Activated T-cell treated with anti-CD3 and anti-CD28 coated beads, Interleukin-2, amount 50 U/mL, for 4 hours (primary cell): ENCODE measurements around the gene GRK4. TPM values are rescaled to one million over a fixed set of nuclear protein-coding genes. Genes with fewer than 3 reads are reported as not detected.
A peak's percentile ranks its signal among the peaks of the same experiment; 100 is the strongest.
"Not testable (repeated sequence)": the region's sequence is repeated elsewhere in the genome, so short reads cannot be mapped to it uniquely, and the experiment has no call there.

Experiments used
- ATAC-seq, 2 donors: fragments of 200-7000 bp; cut with Tn5 transposase; one replicate each; pipeline ENCODE4 v1.10.0; 2021
- DNase-seq: peaks from one replicate; pipeline ENCODE4 v3.0.0-alpha.2; 2020
- H3K27me3 Mint-ChIP-seq: one replicate; pipeline ENCODE4 v1.8.0; 2021; ENCODE audit warnings: low read depth, mixed read lengths
- H3K36me3 Mint-ChIP-seq: one replicate; pipeline ENCODE4 v1.8.0; 2022; ENCODE audit warnings: mixed read lengths; ENCODE audit not compliant: insufficient read depth
- H3K4me1 Mint-ChIP-seq: one replicate; pipeline ENCODE4 v1.8.0; 2021; ENCODE audit warnings: low read depth, mixed read lengths
- H3K4me3 Mint-ChIP-seq: one replicate; pipeline ENCODE4 v1.8.0; 2021; ENCODE audit warnings: mild to moderate bottlenecking, moderate library complexity, mixed read lengths
- H3K9me3 Mint-ChIP-seq: one replicate; pipeline ENCODE4 v1.8.0; 2021; ENCODE audit warnings: mixed read lengths
- total RNA-seq, 3 donors: library from RNA; stranded (reverse); gene quantifications; one replicate each; pipeline ENCODE4 v1.2.1, GENCODE V29; 2021

Gene GRK4
- total RNA-seq, 3 donors from 2014 or later: 2.7 to 3.0 (median 2.9) TPM

DNA sequence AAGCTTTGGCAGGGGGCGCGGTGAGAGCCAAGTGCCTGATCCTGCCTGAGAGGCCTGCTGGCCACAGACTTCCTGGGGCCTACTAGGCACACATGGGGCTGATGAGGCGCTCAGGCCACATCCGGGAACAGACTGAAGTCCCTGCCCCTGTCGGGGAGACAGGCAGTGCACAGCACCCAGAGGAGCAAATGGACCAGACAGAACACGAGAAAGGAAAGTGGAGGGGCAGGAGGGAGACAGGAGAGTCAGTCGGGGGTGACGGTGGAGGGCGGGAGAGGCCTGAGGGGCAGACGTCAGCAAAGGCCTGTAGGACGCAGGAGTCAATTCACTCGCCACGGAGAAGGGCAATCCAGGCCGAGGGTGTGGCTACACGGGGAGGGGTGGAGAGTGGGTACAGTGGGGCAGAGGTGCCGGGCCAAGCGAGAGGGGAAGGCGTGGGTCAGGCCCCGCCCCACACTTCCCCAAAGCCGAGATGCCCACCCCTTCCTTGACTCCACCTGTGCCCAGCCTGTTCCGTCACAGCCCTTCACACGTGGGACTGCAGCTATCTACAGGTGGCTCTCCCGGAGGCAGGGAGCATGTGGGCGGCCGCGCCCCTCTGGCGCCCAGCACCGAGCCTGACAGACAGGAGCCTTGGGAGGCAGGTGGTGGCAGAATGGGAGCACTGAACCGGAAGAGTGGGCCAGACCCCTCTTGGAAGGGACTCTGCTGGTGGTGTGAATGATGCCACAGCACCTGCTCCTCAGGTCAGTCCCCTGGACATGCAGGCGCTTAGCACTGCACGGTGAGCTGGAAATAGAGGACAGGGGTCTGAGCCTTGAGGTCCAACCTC is 20.6 kb upstream of the GRK4 start:
- ATAC-seq (peak; percentile 25 to 41), DNase-seq (no peak)
- H3K4me3 Mint-ChIP-seq: peak overlapping the region; percentile 33
- no peaks in the 10 kb centered on the region for H3K9me3 Mint-ChIP-seq
- peaks cover 63% of the 10 kb centered on the region for H3K36me3 Mint-ChIP-seq
- H3K4me1 Mint-ChIP-seq: peaks cover 20% of the 10 kb centered on the region
- H3K27me3 Mint-ChIP-seq: no peaks in the 10 kb centered on the region

GRCh38 chr4:2943364-2944090 is 19.8 kb upstream of the GRK4 start:
- ATAC-seq: no peak
- Mint-ChIP-seq H3K9me3 (no peaks in the 10 kb centered on the region), H3K4me1 (peaks cover 17% of the 10 kb centered on the region), H3K27me3 (no peaks in the 10 kb centered on the region), H3K36me3 (peaks cover 63% of the 10 kb centered on the region), H3K4me3 (no peak overlapping the region)
- DNase-seq: no peak

GRCh38 chr4:2944091-2944482 is 19.3 kb upstream of the GRK4 start:
- ATAC-seq: no peak

GRCh38 chr4:2944586-2945526 is 18.5 kb upstream of the GRK4 start:
- Mint-ChIP-seq H3K36me3 (peaks cover 60% of the 10 kb centered on the region), H3K4me3 (no peak overlapping the region), H3K9me3 (no peaks in the 10 kb centered on the region), H3K4me1 (peaks cover 9% of the 10 kb centered on the region), H3K27me3 (no peaks in the 10 kb centered on the region)
- no peak for DNase-seq
- ATAC-seq: no peak

More at GRCh38 chr4:2944091-2944482, 19.3 kb upstream of the GRK4 start:
- no peak for DNase-seq
- H3K27me3 Mint-ChIP-seq: no peaks in the 10 kb centered on the region
- no peaks in the 10 kb centered on the region for H3K9me3 Mint-ChIP-seq
- no peak overlapping the region for H3K4me3 Mint-ChIP-seq
- peaks cover 13% of the 10 kb centered on the region for H3K4me1 Mint-ChIP-seq
- peaks cover 59% of the 10 kb centered on the region for H3K36me3 Mint-ChIP-seq

- H3K4me3 Mint-ChIP-seq, H3K27me3 Mint-ChIP-seq, H3K9me3 Mint-ChIP-seq, ATAC-seq, DNase-seq: not testable (repeated sequence)
- H3K4me1 Mint-ChIP-seq: peaks cover 13% of the 10 kb centered on the region
- peaks cover 60% of the 10 kb centered on the region for H3K36me3 Mint-ChIP-seq
Observed at GRCh38 chr4:2945619-2946604, 17.5 kb upstream of the GRK4 start.

- ATAC-seq: no peak
- H3K4me3 Mint-ChIP-seq: no peak overlapping the region
- no peak for DNase-seq
Observed at GRCh38 chr4:2946812-2947600, 16.4 kb upstream of the GRK4 start.

GRCh38 chr4:2947926-2948325 is 15.4 kb upstream of the GRK4 start:
- ATAC-seq: no peak
- Mint-ChIP-seq H3K36me3 (peaks cover 59% of the 10 kb centered on the region), H3K9me3 (no peaks in the 10 kb centered on the region), H3K4me1 (peaks cover 11% of the 10 kb centered on the region), H3K27me3 (no peaks in the 10 kb centered on the region), H3K4me3 (no peak overlapping the region)
- no peak for DNase-seq

More at GRCh38 chr4:2946812-2947600, 16.4 kb upstream of the GRK4 start:
- Mint-ChIP-seq H3K27me3 (no peaks in the 10 kb centered on the region), H3K9me3 (no peaks in the 10 kb centered on the region), H3K4me1 (peaks cover 15% of the 10 kb centered on the region), H3K36me3 (peaks cover 61% of the 10 kb centered on the region)

- Mint-ChIP-seq H3K9me3 (no peaks in the 10 kb centered on the region), H3K4me1 (peaks cover 21% of the 10 kb centered on the region), H3K27me3 (no peaks in the 10 kb centered on the region), H3K4me3 (no peak overlapping the region), H3K36me3 (peaks cover 64% of the 10 kb centered on the region)
- DNase-seq (no peak), ATAC-seq (no peak)
Observed at GRCh38 chr4:2948895-2949781, 14.2 kb upstream of the GRK4 start.

- DNase-seq (no peak), ATAC-seq (no peak)
- Mint-ChIP-seq H3K36me3 (peaks cover 69% of the 10 kb centered on the region), H3K4me3 (no peak overlapping the region), H3K9me3 (no peaks in the 10 kb centered on the region), H3K27me3 (no peaks in the 10 kb centered on the region), H3K4me1 (peaks cover 27% of the 10 kb centered on the region)
Observed at GRCh38 chr4:2949782-2950125, 13.6 kb upstream of the GRK4 start.

DNA sequence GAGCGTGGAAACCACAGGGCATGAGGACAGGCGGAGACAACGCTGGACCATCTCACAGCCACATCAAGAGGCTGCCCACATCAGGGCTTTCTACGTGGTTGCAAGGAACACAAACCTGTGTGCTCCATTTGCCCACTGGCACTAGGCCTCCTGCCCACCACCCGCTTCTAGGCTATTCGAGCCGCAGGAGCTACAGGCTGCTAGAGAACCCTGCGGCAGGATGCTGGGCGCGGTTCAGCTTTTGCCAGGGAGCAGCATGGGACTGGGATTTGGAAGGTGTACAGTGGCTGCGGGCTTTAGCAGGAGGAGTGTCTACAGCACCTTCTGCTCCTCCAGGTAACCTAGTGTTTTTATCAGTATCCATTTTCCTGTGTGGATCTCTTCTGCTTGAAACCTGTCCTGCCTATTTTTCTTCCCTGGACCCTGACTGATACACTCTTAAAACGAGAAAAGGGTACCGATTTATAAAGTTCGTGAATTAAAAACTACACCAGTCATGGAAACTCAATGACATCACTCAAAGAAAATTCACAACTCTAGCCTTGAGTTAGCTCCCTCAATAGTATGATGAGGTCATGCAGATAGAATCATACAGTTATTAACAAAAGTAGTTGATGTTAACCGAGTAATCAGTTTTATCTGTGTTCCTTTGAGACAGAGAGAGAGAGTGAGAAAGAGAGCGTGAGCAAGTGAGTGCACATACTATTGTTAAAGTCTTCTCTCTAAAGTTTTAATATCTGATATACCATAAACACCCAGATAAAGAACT is 13.0 kb upstream of the GRK4 start:
- no peak for ATAC-seq
- DNase-seq: no peak
- Mint-ChIP-seq H3K4me1 (peaks cover 29% of the 10 kb centered on the region), H3K4me3 (no peak overlapping the region), H3K9me3 (no peaks in the 10 kb centered on the region), H3K36me3 (peaks cover 64% of the 10 kb centered on the region), H3K27me3 (no peaks in the 10 kb centered on the region)

GRCh38 chr4:2953496-2953895 is 9.9 kb upstream of the GRK4 start:
- Mint-ChIP-seq H3K27me3 (no peaks in the 10 kb centered on the region), H3K4me3 (peak overlapping the region; percentile 74), H3K9me3 (no peaks in the 10 kb centered on the region), H3K36me3 (peaks cover 70% of the 10 kb centered on the region), H3K4me1 (peaks cover 52% of the 10 kb centered on the region)
- DNase-seq: no peak
- ATAC-seq: no peak
